KBM-7 (cell line): Measurements from ENCODE around the gene GTF3C5.
"Not testable (repeated sequence)": the region's sequence is repeated elsewhere in the genome, so short reads cannot be mapped to it uniquely, and the experiment has no call there.

Source experiments
- DNase-seq: peaks from one replicate; pipeline ENCODE4 v3.0.0-alpha.2; 2015
- in situ Hi-C: fragments of 300-500 bp; cut with MboI; formaldehyde crosslinking; loops from 2 replicates; pipeline ENCODE4 v1.14.3; 2020; ENCODE audit warnings: low sequenced_read_pairs, low pct_unique_long_range_greater_than_20kb, mixed read lengths

Gene GTF3C5

DNA sequence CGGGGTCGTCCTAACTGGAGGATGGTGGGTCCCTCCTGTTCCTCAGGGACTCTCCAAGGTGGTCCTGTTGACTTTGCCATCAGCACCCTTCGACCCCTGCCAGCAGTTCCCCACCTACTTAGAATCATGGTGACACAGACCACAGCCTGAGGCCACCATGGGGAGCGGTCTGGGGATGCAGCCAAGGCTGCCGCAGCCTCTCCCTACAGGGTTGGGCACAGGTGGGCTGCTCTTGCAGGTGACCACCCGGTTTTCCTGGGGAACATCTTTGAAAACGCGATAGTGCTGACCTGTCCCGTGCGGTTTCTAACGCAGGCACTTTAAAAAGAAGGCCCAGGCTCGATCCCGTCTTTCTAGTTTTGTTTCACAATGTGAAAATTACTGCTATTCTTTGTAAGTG, 18.2 kb downstream of the GTF3C5 start:
- DNase-seq, result no peak
- in situ Hi-C loops, result no loop called here

- in situ Hi-C loops, result no loop called here
Measured at GRCh38 chr9:133050142-133050541, 19.3 kb downstream of the GTF3C5 start.

GRCh38 chr9:133050781-133051180, 20.0 kb downstream of the GTF3C5 start:
- no peak for DNase-seq
- in situ Hi-C loops, result no loop called here

More at GRCh38 chr9:133050142-133050541, 19.3 kb downstream of the GTF3C5 start:
- no peak for DNase-seq

DNA sequence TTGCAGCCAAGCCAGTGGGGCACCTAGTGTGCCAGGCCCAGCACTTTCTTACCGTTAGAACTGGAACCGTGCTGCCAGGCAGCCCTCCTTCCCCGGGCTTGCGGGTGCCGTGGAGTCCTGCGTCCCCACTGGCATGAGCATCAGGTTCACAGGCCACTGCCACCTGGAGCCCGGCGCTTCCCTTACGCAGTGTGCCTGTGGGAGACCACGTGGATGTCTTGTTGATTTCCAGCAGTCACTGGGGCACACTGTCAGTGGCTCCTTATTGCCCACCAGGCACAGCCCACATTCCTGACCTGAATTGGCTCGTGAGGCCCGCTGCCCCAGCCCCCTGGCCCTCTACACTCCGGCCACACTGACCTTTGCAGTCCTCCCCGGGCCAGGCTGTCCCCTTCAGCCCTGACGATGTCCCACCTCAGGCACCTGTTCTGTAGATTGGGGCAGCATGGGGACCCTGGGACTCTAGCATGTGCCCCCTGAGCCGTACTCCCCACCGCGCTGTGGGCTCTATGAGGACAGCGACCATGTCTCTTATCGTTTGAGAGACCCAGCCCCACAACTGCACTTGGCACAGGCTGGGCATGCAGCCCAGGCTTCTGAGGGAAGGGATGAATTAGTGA, 20.6 kb downstream of the GTF3C5 start:
- DNase-seq, result no peak
- in situ Hi-C loops, result no loop called here

DNA sequence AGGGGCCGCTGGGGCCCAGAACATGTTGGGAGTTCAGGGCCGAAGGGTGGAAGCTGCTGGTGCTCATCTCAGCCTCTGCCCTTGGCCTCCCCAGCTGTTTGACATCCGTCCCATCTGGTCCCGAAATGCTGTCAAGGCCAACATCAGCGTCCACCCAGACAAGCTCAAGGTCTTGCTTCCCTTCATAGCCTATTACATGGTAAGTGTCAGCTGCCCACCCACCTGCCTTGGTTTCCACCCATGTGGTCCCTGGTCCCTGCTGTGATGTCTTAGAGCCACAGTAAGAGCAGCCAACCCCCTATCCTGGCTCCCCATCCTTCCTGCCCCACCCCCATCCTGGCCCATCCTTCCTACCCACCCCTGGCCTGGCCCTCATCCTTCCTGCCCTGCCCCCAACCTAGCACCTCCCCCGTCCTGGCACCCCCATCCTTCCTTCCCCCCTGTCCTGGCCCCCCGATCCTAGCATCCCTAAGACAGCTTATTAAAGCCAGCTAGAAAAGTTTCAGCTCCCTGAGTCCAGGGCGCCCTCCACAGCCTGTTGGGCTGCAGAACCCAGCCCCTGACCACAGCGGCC, 21.3 kb downstream of the GTF3C5 start:
- in situ Hi-C loops, result no loop called here
- DNase-seq, result no peak

- in situ Hi-C loops, result no loop called here
- DNase-seq, result no peak
Measured at GRCh38 chr9:133054194-133054890, 23.5 kb downstream of the GTF3C5 start.

DNA sequence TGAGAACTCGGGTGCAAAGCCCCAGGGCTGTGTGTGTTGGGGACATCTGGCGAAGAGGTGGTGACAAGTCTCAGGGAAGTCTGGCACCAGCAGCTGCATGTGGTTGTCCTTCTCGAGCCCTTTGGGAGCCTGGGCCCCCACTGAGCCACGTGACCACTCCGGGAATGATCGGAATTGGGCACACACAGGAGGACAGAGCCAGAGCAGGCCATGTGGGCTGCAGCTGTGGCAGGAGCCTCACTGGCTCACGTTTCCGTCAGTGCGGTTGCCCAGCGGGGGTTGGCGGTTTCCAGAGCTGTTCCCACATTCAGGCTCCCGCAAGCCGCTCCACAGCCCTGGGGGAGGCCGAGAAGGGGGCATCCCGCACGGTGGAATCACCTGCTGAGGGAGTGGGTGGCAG, 24.2 kb downstream of the GTF3C5 start:
- DNase-seq, result no peak
- in situ Hi-C loops, result no loop called here

DNA sequence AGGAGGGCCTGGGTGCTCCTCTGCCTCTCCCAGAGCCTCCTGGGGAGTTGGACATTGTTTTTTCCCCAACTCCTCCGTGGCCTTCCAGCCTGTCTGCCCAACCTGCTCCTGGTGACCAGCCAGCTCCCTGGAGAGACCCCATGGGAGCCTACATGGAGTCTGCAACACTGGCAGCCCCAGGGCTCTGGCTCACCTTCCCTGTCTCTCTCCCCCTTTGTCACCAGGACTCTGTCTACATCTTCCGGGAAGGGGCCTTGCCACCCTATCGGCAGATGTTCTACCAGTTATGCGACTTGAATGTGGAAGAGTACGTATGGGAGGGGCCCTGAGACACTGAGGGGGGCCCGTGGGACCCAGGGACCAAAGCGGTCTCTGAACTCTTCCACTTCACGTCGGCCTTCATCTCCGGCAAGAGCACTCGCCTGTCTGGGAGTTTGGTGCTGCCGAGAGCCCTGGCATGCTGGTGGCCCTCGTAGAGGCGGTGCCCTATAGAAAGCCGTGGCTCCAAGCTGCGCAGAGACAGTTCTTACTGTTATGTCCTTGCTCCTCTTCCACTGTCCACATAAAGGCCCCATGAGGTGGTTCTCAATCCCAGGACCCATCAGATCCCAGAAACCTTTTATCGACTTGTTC, 25.1 kb downstream of the GTF3C5 start:
- in situ Hi-C loops, result no loop called here
- no peak for DNase-seq

DNA sequence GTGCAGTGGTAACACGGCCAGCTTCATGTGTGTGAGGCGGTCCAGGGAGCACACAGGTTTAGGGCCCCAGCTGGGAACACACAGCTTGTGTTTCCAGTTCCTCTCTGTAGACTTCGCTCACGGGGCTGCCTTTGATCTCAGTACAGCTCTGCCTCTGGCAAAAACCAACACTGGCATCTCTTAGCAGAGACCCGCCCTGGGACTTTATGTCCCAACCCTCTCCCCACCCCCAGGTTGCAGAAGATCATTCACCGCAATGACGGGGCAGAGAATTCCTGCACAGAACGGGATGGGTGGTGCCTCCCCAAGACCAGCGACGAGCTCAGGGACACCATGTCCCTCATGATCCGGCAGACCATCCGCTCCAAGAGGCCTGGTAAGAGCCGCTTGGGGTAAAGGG, 25.7 kb downstream of the GTF3C5 start:
- DNase-seq, result no peak
- in situ Hi-C loops, result no loop called here

- DNase-seq, result no peak
- in situ Hi-C loops, result no loop called here
Measured at GRCh38 chr9:133057006-133057405, 26.2 kb downstream of the GTF3C5 start.

- DNase-seq, result no peak
- in situ Hi-C loops, result no loop called here
Measured at GRCh38 chr9:133057553-133057952, 26.8 kb downstream of the GTF3C5 start.

DNA sequence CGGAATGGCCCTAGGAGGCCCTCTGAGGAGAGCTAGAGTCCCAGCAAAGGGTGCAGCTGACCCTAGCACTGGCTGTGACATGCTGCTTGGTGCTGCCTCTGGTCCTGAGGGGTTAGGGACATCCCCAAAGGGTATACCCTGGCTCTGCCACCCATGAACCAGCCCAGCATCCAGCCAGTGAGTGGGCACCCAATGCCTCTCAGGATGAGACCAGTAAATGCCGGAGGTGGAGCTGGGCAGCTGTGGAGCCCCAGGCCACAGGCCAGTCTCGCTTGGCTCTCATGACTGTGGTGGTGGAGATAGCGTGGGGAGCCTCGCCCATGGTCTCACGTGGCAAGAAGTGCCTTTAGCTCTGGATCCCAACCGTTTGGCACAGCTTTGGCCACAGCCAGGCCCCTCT, 27.3 kb downstream of the GTF3C5 start:
- in situ Hi-C loops, result no loop called here

DNA sequence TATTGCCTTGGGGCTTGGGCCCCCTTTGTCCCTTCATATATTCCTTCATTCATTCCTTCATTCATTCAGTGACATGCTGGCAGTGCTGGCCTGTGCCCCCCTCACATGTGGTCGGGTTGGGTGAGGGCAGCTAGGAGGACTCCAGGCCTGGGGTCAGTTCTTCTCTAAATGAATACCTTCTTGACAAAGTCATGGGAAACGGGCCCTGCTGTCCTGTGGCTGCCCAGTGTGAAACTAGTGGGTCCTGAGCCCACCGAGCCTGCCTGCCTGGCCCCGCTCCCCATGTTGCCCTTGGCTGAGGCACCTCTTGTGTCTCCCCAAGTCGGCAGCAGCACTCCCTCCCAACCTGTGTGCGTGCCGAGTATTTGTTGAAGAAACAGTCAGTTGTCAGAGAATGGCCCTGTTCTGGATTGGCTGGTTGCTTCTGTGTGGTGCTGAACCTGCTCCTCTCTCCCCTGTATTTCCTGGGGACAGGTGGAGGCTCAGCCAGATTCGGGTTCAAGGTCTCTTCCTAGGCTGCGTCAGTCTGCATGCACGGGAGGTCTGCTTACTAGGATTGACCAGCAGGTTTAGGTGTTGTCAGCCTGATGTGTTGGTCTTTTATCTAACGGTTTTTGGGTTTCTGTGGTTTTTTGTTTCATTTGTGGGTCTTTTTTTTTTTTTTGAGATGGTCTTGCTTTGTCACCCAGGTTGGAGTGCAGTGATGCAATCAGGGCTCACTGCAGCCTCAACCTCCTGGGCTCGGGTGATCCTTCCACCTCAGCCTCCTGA, 27.9 kb downstream of the GTF3C5 start:
- in situ Hi-C loops, result no loop called here
- DNase-seq, result peak; percentile 36

More for the DNA sequence above, 27.3 kb downstream of the GTF3C5 start:
- no peak for DNase-seq

DNA sequence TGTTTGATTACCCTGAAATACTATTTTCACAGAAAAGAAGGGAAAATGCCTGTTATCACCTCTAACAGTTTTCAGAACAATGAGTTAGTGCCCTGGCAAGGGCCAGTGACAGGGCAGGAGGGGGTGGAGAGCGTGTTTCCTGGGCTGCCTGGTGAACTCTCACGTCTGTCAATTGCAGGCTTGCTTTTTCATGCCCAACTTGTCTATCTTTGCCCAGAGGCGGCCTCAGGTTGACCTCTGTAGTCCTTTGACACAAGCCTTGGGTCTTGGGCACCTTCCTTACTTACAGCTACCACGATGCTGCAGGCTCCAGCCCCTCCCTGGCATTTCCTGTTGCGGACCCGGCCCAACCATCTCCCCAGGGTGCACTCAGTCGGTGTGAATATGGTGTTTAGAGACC, 28.8 kb downstream of the GTF3C5 start:
- peak; percentile 19 for DNase-seq
- in situ Hi-C loops, result no loop called here

DNA sequence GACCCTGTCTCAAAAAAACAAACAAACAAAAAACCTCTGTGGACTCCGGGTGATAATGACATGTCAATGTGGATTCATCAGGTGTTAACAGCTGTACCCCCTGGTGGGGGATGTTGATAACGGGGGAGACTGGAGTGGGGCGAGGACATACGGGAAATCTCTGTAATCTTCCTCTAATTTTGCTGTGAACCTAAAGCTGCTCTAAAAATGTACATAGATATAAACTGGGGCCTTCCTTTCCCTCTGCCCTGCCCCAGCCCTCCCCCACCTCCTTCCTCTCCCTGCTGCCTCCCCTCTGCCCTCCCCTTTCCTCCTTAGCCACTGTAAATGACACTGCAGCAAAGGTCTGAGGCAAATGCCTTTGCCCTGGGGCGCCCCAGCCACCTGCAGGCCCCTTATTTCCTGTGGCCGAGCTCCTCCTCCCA, 29.6 kb downstream of the GTF3C5 start:
- DNase-seq, result peak; percentile 53
- in situ Hi-C loops, result no loop called here

DNA sequence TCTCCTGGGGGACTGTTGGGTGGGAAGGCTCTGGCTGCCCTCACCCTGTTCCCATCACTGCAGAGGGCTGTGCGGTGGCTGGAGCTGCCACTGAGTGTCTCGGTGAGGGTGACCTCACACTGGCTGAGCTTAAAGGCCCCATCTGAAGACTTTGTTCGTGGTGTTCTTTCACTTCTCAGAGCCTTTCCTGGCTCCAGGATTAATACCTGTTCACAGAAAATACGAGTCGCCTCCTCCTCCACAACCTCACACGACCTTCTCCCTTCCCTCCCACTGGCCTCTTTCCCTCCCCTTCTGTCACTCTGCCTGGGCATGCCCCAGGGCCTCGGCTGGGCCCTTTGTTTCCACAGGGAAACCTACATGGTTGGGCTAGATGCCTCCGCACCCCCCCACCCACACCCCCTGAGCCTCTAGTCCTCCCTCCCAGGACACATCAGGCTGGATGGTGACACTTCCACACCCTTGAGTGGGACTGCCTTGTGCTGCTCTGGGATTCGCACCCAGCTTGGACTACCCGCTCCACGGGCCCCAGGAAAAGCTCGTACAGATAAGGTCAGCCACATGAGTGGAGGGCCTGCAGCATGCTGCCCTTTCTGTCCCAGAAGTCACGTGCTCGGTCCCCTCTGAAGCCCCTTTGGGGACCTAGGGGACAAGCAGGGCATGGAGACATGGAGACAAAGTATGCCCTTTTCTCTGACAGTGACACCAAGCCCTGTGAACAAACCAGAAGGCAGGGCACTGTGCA, 30.4 kb downstream of the GTF3C5 start:
- DNase-seq, result peak; percentile 58
- in situ Hi-C loops, result not testable (repeated sequence)

DNA sequence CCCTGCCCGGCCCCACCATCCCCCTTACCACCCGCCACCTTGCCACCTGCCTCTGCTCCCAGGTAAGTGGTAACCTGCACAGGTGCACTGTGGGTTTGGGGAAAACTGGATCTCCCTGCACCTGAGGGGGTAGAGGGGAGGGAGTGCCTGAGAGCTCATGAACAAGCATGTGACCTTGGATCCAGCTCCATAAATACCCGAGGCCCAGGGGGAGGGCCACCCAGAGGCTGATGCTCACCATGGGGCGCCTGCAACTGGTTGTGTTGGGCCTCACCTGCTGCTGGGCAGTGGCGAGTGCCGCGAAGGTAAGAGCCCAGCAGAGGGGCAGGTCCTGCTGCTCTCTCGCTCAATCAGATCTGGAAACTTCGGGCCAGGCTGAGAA, 31.0 kb downstream of the GTF3C5 start, which contains the start of gene CEL:
Gene CEL, plus strand, starts transcription at position 218 of the 382 bp plus-strand sequence. Its CDS starts 22 bp downstream, at position 240.
- DNase-seq, in situ Hi-C loops: not testable (repeated sequence)

GRCh38 chr9:133062569-133062968, 31.8 kb downstream of the GTF3C5 start:
- in situ Hi-C loops, DNase-seq: not testable (repeated sequence)

GRCh38 chr9:133063159-133063499, 32.3 kb downstream of the GTF3C5 start:
- in situ Hi-C loops, result no loop called here
- DNase-seq, result no peak
